DMS114 treated with DMSO at 0.1 percent for 48 hours (cell line): Measurements from ENCODE around the gene GUCY1B1.

ENCODE experiments used
- DNase-seq: peaks from one replicate; lab custom pipeline; 2025; ENCODE audit not compliant: unreplicated experiment; lab: John Stamatoyannopoulos, UW

Gene GUCY1B1

GRCh38 chr4:155855897-155856296 is 97.1 kb downstream of the GUCY1B1 start:
- no peak for DNase-seq
